K562 treated with DMSO at 1 percent for 48 hours (cell line): ENCODE results near the gene MMP26. TPM values are rescaled to one million over a fixed set of nuclear protein-coding genes. Genes with fewer than 3 reads are reported as not detected.

ENCODE experiments used
- total RNA-seq: library from RNA; unstranded; fragments of 300-600 nt; gene quantifications from 2 replicates; pipeline ENCODE4 v1.2.3, GENCODE V29; 2022; ENCODE audit warnings: low replicate concordance; ENCODE audit errors: extremely low read depth

Gene MMP26
- total RNA-seq = not detected in 2 replicates

GRCh38 chr11:4704054-4704789 lies at the start of gene MMP26:
Gene MMP26 (plus strand): TSS chr11:4704784.

GRCh38 chr11:4697585-4697984 lies 7.0 kb upstream of the MMP26 start, which contains the start of gene OR51E2:
Gene OR51E2 (minus strand): TSS chr11:4697853. CDS start chr11:4682711, 15,142 bp downstream.

Other genes starting within 250 kb of the MMP26 start
- gene OR52K1, start 222.1 kb upstream of the MMP26 start, total RNA-seq = not detected in 2 replicates
- not detected in 2 replicates for gene OR52M1, start 159.6 kb upstream of the MMP26 start, total RNA-seq
- gene OR52I2, start 123.0 kb upstream of the MMP26 start, total RNA-seq = not detected in 2 replicates
- gene OR52I1, start 110.7 kb upstream of the MMP26 start, total RNA-seq = not detected in 2 replicates
- not detected in 2 replicates for gene TRIM68, start 96.6 kb upstream of the MMP26 start, total RNA-seq
- gene OR51D1, start 67.3 kb upstream of the MMP26 start, total RNA-seq = not detected in 2 replicates
- gene OR51E1, start 60.8 kb upstream of the MMP26 start, total RNA-seq = not detected in 2 replicates
- not detected in 2 replicates for gene OR51E2, start 6.9 kb upstream of the MMP26 start, total RNA-seq
- not detected in 2 replicates for gene OR51F1, start 65.2 kb downstream of the MMP26 start, total RNA-seq
- gene OR52R1, start 99.6 kb downstream of the MMP26 start, total RNA-seq = not detected in 2 replicates
- gene OR51F2, start 116.5 kb downstream of the MMP26 start, total RNA-seq = not detected in 2 replicates
- not detected in 2 replicates for gene OR51S1, start 144.4 kb downstream of the MMP26 start, total RNA-seq
- not detected in 2 replicates for gene OR51T1, start 177.1 kb downstream of the MMP26 start, total RNA-seq
- not detected in 2 replicates for gene OR51A7, start 199.0 kb downstream of the MMP26 start, total RNA-seq
- gene OR51G2, start 214.6 kb downstream of the MMP26 start, total RNA-seq = not detected in 2 replicates
- not detected in 2 replicates for gene OR51G1, start 219.6 kb downstream of the MMP26 start, total RNA-seq
- not detected in 2 replicates for gene OR51A4, start 242.8 kb downstream of the MMP26 start, total RNA-seq